ENCODE results near the gene CDC42SE2.
"Not testable (repeated sequence)": the region's sequence is repeated elsewhere in the genome, so short reads cannot be mapped to it uniquely, and the experiment has no call there.

The CDC42SE2 gene

GRCh38 chr5:131367219-131367860 lies 103.5 kb downstream of the CDC42SE2 start:
- DNase-seq (ENCODE audit: low read depth) = no peak

DNA sequence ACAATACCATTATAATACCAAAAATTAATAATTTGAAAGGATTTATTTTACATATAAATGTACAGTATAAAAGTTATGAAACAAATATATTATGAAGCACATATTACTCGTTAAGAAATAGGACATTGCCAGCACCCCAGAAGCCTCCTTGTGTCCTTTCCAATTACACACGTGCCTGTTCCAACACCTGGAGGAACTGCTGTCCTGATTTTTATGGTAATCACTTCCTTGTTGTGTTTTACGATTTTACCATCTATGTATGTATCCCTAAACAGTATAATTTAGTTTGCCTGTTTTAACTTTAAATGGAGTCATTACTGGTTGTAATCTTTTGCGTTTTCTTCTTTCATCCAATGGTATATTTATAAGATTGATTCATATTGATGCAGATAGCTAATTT lies 105.0 kb downstream of the CDC42SE2 start:
- no peak for DNase-seq (ENCODE audit: low read depth)

DNA sequence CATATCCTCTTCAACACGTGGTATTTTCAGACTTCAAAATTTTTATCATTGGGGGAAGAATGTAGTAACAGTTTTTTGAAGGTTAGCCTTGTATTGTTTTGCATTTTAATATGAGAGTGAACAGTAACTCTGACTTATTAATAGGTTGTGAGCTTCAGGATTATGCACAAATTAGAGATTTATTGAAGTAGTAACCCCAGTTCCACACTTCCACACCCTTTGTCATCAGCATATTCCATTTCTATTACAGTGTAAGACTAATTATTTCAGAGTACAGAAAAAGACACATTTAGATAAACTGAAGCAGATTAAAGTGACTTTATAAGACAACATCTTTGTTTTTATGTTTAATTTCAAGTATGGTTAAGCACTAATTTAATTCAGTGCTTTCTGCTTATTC lies 105.7 kb downstream of the CDC42SE2 start:
- DNase-seq (ENCODE audit: low read depth) = no peak

- no peak for DNase-seq (ENCODE audit: low read depth)
Observed at GRCh38 chr5:131371835-131372234, 108.0 kb downstream of the CDC42SE2 start.

DNA sequence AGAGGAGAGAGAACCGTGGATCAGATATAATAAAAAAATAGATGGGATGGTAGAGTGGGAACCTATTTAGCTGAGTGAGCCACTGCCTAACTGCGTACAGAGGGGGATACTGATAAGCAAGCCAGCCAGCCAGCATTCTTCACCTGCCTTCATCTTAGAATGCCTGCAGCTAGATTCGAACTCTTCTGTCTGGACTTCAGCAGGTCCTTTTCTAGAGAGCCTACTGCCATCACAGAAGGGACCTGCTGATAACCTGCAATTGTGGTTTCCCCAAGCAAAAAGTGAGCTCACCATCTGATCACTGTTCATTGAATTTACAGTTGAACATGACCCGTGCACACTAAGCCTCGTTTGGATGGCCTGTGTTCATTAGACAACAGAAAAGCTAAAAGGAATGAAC lies 109.4 kb downstream of the CDC42SE2 start:
- no peak for DNase-seq (ENCODE audit: low read depth)

DNA sequence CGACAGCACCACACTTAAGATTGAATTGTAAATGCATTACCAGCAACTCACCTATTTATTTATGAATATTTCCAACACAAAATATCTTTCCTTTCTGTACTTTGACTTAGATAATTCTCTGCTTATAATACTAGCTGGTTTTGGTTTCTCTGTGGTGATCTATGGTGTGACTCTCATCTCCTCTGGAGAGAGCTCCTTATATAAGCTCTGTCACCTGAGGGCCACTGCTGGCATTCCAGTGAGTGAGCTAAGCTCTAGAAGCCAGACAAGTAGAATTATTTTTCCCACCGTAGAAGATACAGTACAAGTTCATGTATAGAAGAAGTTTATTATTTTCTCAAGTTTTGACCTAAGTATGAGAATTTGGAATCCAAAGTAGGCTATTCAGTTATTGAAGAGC lies 111.5 kb downstream of the CDC42SE2 start:
- no peak for DNase-seq (ENCODE audit: low read depth)

- no peak for DNase-seq (ENCODE audit: low read depth)
Observed at GRCh38 chr5:131377346-131377745, 113.5 kb downstream of the CDC42SE2 start.

- no peak for DNase-seq (ENCODE audit: low read depth)
Observed at GRCh38 chr5:131377785-131378325, 114.0 kb downstream of the CDC42SE2 start.

DNA sequence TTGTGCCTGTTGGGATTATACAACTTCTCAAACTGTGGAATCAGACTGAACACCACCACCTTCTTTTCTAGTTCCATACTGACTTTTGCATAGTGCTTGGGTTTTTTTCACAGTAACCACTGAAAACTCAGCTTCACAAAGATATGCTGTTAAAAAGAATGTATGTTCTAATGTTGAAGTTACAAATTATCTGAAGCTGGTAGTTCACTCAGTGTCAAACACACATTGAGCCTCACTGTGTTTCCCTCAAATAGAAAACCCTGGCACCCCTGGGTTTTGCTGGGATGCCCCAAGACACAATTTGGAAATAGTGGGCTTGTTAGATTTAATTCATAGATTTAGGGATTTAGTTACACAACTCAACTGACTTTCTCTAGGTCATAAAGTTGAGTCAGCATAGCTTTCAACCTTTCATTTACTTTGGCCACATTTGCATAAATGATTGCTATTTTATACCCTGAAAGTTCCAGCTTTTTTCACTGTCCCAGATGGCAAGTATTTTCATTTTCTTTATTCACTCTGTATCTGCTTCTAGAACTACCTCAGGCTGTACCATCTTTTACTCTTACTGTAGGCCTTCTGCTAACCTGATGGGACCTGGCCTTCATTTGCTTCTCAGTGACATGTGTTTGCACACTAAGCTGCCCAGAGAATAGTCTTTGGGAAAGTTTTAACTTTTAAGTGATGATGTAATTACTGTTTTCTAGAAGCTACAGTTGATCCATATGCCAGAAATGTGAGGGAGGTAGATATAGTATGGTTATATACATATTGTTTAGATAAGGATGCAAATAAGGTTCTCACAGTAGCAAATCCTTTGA lies 115.1 kb downstream of the CDC42SE2 start:
- DNase-seq (ENCODE audit: low read depth) = no peak

GRCh38 chr5:131379723-131380122 lies 115.9 kb downstream of the CDC42SE2 start:
- no peak for DNase-seq (ENCODE audit: low read depth)

GRCh38 chr5:131380238-131380637 lies 116.4 kb downstream of the CDC42SE2 start:
- DNase-seq (ENCODE audit: low read depth) = not testable (repeated sequence)

GRCh38 chr5:131381021-131381420 lies 117.2 kb downstream of the CDC42SE2 start:
- no peak for DNase-seq (ENCODE audit: low read depth)

DNA sequence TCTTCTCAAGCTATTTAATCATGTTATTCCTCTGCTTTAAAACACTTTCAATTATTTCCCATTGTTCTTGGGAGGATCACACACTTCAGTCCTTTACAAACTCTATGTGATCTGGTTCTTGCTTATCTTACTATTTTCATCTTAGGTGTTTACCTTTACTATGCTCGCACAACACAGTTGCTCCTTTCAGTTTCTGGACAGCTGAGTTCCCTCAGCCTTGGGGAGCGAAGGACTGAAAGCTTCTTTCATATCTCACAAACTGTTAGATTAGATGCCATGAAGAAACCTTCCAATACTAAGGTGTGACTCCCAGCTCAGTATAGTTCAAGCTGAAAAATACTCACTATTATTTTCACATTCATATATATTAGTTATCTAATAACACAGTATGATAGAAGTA lies 117.9 kb downstream of the CDC42SE2 start:
- no peak for DNase-seq (ENCODE audit: low read depth)

- no peak for DNase-seq (ENCODE audit: low read depth)
Observed at GRCh38 chr5:131382407-131383395, 118.8 kb downstream of the CDC42SE2 start.

DNA sequence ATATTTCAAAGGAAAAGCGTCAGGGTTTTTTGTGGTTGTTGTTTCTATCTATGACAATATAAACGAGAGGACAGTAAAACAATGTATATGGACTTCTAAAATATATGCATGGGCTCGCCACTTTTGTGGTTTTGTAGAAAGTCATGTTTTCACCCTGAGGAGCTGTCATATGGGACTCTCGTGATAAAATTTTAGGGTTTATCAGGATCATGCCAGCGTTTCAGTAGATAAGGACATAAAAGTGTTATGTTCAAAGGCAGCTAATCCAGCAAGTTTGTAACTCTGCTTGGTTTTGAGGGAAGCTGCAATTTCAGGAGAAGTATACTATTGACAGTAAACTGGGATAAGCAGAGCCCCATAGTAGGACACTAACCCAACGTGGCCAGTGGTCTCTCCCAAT lies 120.3 kb downstream of the CDC42SE2 start:
- no peak for DNase-seq (ENCODE audit: low read depth)

DNA sequence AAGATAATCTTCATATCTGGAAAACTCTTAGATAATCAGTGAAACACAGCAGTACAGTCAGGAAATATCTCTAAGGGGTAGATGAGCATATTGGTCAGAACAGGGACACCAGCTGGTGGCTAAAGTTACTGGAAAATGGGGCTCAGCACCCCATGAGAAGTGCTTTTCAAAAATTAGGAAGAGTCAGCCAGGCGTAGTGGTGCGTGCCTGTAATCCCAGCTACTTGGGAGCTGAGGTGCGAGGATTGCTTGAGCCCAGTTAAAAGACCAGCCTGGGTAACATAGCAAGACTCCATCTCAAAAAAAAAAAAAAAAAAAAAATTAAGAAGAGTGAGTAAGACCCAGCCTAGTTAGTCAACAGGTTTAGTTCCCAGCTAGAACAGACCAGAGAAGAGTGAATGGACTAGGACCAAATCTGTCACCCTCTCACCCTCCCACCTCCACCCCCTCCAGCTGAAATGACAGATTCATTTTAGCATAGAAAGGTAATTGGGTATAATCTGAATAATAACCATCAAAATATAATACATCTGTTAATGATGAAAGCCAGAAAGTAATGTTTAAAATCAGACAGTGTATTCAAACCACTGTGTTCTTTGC lies 120.9 kb downstream of the CDC42SE2 start:
- DNase-seq (ENCODE audit: low read depth) = no peak

GRCh38 chr5:131386124-131386523 lies 122.3 kb downstream of the CDC42SE2 start:
- no peak for DNase-seq (ENCODE audit: low read depth)

DNA sequence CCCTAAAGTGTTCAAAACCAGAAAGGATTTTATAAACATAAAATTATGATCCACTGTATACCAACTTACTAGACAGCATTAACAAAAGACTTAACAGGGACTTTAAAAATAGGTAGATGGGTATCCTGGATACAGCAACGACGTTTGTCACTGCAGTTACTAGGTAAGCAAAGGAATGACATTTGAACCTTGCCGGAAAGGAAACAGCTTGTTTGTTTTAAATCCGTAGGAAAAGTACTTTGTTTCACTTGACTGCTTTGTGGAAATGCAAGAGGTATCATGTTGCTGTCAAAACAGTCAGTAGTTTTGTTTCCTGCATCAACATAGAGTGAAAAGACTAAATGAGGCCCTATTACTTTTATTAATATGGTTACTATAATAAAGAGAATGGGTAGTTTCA lies 122.9 kb downstream of the CDC42SE2 start:
- DNase-seq (ENCODE audit: low read depth) = no peak

DNA sequence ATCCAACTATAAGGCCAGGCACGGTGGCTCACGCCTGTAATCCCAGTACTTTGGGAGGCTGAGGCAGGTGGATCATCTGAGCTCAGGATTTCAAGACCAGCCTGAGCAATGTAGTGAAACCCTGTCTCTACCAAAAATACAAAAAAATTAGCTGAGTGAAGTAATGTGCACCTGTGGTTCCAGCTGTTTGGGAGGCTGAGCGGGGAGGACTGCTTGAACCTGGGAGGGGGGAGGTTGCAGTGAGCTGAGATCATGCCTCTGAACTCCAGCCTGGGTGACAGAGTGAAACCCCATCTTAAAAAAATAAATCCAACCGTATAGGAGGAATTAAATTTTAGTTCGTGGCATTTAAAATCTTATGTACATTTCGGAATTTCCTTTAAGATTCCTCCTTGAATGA lies 123.4 kb downstream of the CDC42SE2 start:
- no peak for DNase-seq (ENCODE audit: low read depth)

- no peak for DNase-seq (ENCODE audit: low read depth)
Observed at GRCh38 chr5:131389096-131389868, 125.4 kb downstream of the CDC42SE2 start.

DNA sequence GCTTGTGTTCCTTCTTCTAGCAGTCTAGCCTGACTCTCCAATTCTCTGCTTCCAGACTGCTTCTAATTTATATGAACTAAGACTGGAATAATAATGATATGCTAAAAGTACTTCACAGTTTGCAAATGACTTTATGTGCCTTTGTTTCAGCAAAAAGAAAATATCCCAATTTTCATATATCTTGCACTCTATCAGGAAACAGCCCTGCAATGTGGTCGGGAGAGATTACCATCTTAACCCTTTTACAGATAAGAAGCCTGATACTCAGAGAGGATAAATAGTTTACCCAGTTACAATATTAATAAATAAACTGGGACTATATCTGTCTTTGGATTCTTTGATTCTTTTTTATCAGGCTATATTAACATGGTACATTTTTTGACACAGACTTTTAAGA lies 126.0 kb downstream of the CDC42SE2 start:
- DNase-seq (ENCODE audit: low read depth) = no peak

Measured in stromal cell of bone marrow (primary cell).